PC-3 (cell line): Measurements from ENCODE around the gene CHRM4. TPM values are rescaled to one million over a fixed set of nuclear protein-coding genes. Genes with fewer than 3 reads are reported as not detected.

Experiments
- ATAC-seq: fragments of 200-7000 bp; cut with Tn5 transposase; 2 replicates; pipeline ENCODE4 v1.9.1; 2020; ENCODE audit warnings: mild to moderate bottlenecking, moderate library complexity
- BruUV-seq: library from RNA; stranded (reverse); fragments of 400-500 nt; replicated peaks from 2 replicates; lab custom pipeline; 2021; lab: Mats Ljungman, UMichigan
- CTCF ChIA-PET: fragments of 300-600 bp; sonication (Branson Sonifier 250); formaldehyde crosslinking; loops from one replicate; lab custom pipeline; 2022; ENCODE audit warnings: antibody characterized with exemption; lab: Charles Lee
- POLR2A ChIA-PET: fragments of 300-600 bp; sonication (Branson Sonifier 250); formaldehyde crosslinking; loops from one replicate; lab custom pipeline; 2022; ENCODE audit warnings: antibody characterized with exemption; ENCODE audit not compliant: unreplicated experiment; lab: Charles Lee
- DNase-seq: peaks from one replicate; pipeline ENCODE4 v3.0.0-alpha.2; 2015
- H2AFZ ChIP-seq: fragments of 300-600 bp; sonication (generic); 2 replicates; pipeline ENCODE4 v1.6.0; 2016; ENCODE audit warnings: antibody characterized with exemption, low read length
- H3F3A ChIP-seq: fragments of 300-600 bp; sonication (generic); one replicate; pipeline ENCODE4 v1.6.0; 2017; ENCODE audit warnings: antibody characterized with exemption, low read length, control low read depth, mild to moderate bottlenecking; ENCODE audit not compliant: unreplicated experiment
- H3K27ac ChIP-seq: fragments of 300-600 bp; sonication (generic); 2 replicates; pipeline ENCODE4 v1.5.1; 2016; ENCODE audit warnings: mild to moderate bottlenecking, low read length
- H3K27me3 ChIP-seq: fragments of 300-600 bp; sonication (generic); 2 replicates; pipeline ENCODE4 v1.6.1; 2016; ENCODE audit warnings: low read length, mixed read lengths
- H3K36me3 ChIP-seq: fragments of 300-600 bp; sonication (generic); 2 replicates; pipeline ENCODE4 v1.6.1; 2016; ENCODE audit warnings: low read depth, mixed run types, low read length, mixed read lengths
- H3K4me1 ChIP-seq: fragments of 300-600 bp; sonication (generic); 2 replicates; pipeline ENCODE4 v1.5.1; 2016; ENCODE audit warnings: low read length; ENCODE audit not compliant: insufficient read depth
- H3K4me2 ChIP-seq: fragments of 300-600 bp; sonication (generic); 2 replicates; pipeline ENCODE4 v1.6.0; 2016; ENCODE audit warnings: low read length
- H3K4me3 ChIP-seq: fragments of 300-600 bp; sonication (generic); 2 replicates; pipeline ENCODE4 v1.5.1; 2016; ENCODE audit warnings: mild to moderate bottlenecking, low read length, mixed read lengths
- H3K79me2 ChIP-seq: fragments of 300-600 bp; sonication (generic); 2 replicates; pipeline ENCODE4 v1.6.1; 2017; ENCODE audit warnings: low read length, mixed read lengths
- H3K9ac ChIP-seq: fragments of 300-600 bp; sonication (generic); 2 replicates; pipeline ENCODE4 v1.6.0; 2016; ENCODE audit warnings: mild to moderate bottlenecking, low read length
- H3K9me2 ChIP-seq: fragments of 300-600 bp; sonication (generic); replicated peaks from 2 replicates; pipeline ENCODE4 v1.6.1; 2016; ENCODE audit warnings: mixed run types, low read length, mixed read lengths
- H3K9me3 ChIP-seq: fragments of 300-600 bp; sonication (generic); 2 replicates; pipeline ENCODE4 v1.6.1; 2016; ENCODE audit warnings: low read length, mixed read lengths
- H4K20me1 ChIP-seq: fragments of 300-600 bp; sonication (generic); 2 replicates; pipeline ENCODE4 v1.6.1; 2016; ENCODE audit warnings: low read length, mixed read lengths
- EZH2 ChIP-seq: fragments of 300-600 bp; sonication (generic); IDR thresholded peaks from one replicate; pipeline ENCODE4 v1.6.1; 2017; ENCODE audit warnings: antibody characterized with exemption, mild to moderate bottlenecking, low read length; ENCODE audit not compliant: unreplicated experiment
- EZH2phosphoT487 ChIP-seq: fragments of 300-600 bp; sonication (generic); IDR thresholded peaks from 2 replicates; pipeline ENCODE4 v1.6.1; 2018; ENCODE audit warnings: mild to moderate bottlenecking, antibody characterized with exemption, low read length, borderline replicate concordance
- intact Hi-C: fragments of 100-400 bp; cut with micrococcal nuclease; formaldehyde crosslinking; loops from 2 replicates; pipeline ENCODE4 v1.9.0; 2023
- total RNA-seq: library from RNA; depleted of rRNA; stranded (reverse); fragments of >200 nt; gene quantifications from 2 replicates; pipeline ENCODE4 v1.2.3, GENCODE V29; 2014
- TF ChIP-seq, protein P1 (sequence below): fragments of 300-600 bp; sonication (generic); conservative IDR thresholded peaks from 2 replicates; pipeline ENCODE4 v1.5.1; 2017; ENCODE audit warnings: antibody characterized with exemption, low read depth, mild to moderate bottlenecking, low read length

The CHRM4 gene
- total RNA-seq, 1 experiment from 2014 or later: not detected

DNA sequence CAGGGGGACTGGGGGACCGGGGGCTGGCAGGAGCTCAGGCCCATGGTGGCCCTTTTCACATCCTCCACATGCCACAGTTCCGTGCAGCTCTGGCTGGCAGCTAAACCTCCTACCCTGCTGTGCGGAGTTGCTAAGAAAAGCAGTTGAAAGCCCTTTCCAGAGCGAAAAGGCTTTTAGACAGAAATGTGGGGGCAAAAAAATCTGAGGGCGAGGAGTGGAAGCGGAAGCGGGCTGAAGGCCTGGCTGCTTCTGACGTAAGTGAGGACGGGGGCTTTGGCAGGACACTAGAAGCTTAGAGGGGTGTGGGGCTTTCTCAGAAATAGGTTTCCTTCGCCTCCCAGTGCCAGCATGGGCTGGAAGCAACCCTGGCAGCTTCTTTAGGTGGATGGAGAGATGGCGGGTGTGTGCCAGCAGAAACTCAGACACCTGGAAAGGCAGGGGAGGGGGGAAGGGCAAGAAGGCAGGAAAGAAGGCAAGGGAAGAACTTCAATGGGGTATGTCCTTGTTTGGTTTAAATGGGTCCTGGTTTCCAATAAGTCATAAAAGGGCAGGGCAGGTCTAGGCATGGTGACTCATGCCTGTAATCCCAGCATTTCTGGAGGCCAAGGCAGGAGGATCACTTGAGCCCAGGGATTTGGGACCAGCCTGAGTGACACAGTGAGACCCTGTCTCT is 55.5 kb downstream of the CHRM4 start:
- Histone ChIP-seq H3K27me3 (peaks cover 2% of the 10 kb centered on the region; the same call in 1 of the 2 replicates), H3K4me1 (peaks cover 13% of the 10 kb centered on the region; the same call in 1 of the 2 replicates), H3K36me3 (no peaks in the 10 kb centered on the region), H3K4me2 (no peak overlapping the region), H3F3A (no peaks in the 10 kb centered on the region), H4K20me1 (no peaks in the 10 kb centered on the region), H3K79me2 (no peaks in the 10 kb centered on the region), H3K9me2 (no peaks in the 10 kb centered on the region), H3K4me3 (no peak overlapping the region), H3K9me3 (no peaks in the 10 kb centered on the region), H3K9ac (no peak overlapping the region), H3K27ac (no peak overlapping the region), H2AFZ (no peak overlapping the region)
- DNase-seq (peak; percentile 11), ATAC-seq (no peak; the same call in 1 of the 2 replicates)
- ChIA-PET POLR2A (no interaction called here), CTCF (no interaction called here)
- intact Hi-C loops: no loop called here
- BruUV-seq: no TSS peak
- TF ChIP-seq, protein P1, sequence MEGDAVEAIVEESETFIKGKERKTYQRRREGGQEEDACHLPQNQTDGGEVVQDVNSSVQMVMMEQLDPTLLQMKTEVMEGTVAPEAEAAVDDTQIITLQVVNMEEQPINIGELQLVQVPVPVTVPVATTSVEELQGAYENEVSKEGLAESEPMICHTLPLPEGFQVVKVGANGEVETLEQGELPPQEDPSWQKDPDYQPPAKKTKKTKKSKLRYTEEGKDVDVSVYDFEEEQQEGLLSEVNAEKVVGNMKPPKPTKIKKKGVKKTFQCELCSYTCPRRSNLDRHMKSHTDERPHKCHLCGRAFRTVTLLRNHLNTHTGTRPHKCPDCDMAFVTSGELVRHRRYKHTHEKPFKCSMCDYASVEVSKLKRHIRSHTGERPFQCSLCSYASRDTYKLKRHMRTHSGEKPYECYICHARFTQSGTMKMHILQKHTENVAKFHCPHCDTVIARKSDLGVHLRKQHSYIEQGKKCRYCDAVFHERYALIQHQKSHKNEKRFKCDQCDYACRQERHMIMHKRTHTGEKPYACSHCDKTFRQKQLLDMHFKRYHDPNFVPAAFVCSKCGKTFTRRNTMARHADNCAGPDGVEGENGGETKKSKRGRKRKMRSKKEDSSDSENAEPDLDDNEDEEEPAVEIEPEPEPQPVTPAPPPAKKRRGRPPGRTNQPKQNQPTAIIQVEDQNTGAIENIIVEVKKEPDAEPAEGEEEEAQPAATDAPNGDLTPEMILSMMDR: no peak
- no peak for TF ChIP-seq EZH2phosphoT487
- no peak for TF ChIP-seq EZH2

DNA sequence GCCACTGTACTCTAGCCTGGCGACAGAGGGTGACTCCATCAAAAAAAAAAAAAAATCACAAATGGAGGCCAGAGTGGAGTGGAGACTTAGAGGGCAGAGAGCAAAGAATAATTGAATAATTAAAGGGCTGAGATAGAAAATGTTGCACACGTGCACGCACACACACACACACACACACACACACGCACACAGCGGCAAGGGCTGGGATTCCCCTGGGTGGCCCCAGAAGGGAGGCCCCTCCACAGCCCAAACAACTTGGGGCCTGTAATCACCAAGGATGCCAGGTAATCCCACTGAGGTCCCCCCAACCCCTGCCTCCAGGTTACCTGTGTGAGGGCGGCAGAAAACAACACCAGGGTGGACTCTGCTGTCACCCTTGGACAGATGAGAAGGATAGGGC is 56.3 kb downstream of the CHRM4 start:
- Histone ChIP-seq H3K4me2 (no peak overlapping the region), H3K9me2 (no peaks in the 10 kb centered on the region), H3F3A (no peaks in the 10 kb centered on the region), H3K9ac (no peak overlapping the region), H3K27ac (no peak overlapping the region), H3K36me3 (no peaks in the 10 kb centered on the region), H3K4me3 (no peak overlapping the region), H3K4me1 (peaks cover 13% of the 10 kb centered on the region; the same call in 1 of the 2 replicates), H4K20me1 (no peaks in the 10 kb centered on the region), H2AFZ (no peak overlapping the region), H3K27me3 (peaks cover 9% of the 10 kb centered on the region), H3K9me3 (no peaks in the 10 kb centered on the region), H3K79me2 (no peaks in the 10 kb centered on the region)
- no peak for ATAC-seq
- no TSS peak for BruUV-seq
- TF ChIP-seq, protein P1: no peak
- TF ChIP-seq EZH2 (no peak), EZH2phosphoT487 (no peak)
- CTCF ChIA-PET: no interaction called here
- DNase-seq: no peak
- intact Hi-C loops: no loop called here
- POLR2A ChIA-PET: no interaction called here

DNA sequence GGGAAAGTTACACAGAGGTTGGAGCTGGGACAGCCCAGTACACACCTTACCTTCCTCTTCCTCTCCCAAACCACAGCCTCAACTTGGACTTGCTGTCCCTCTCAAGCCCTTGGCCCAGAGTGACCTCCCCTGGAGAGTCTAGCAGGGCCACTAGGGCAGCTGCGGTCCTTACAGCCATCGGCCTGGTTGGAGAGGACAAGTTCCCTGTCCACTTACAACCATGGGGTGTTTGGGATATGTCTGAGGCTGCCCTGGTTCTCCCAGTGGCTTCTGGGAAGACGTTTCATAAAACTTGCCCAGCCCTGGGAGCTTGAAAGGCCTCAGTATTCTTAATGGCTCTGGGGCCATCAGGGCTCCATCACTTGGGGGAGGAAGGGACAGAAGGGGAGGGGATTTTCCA is 57.4 kb downstream of the CHRM4 start:
- CTCF ChIA-PET: no interaction called here

More for the DNA sequence above, 57.4 kb downstream of the CHRM4 start:
- BruUV-seq: no TSS peak
- Histone ChIP-seq H3K9me3 (no peaks in the 10 kb centered on the region), H4K20me1 (no peaks in the 10 kb centered on the region), H2AFZ (no peak overlapping the region), H3K36me3 (no peaks in the 10 kb centered on the region), H3K4me3 (no peak overlapping the region), H3F3A (no peaks in the 10 kb centered on the region), H3K79me2 (no peaks in the 10 kb centered on the region), H3K9ac (no peak overlapping the region), H3K9me2 (no peaks in the 10 kb centered on the region), H3K4me2 (no peak overlapping the region), H3K27me3 (peaks cover 15% of the 10 kb centered on the region), H3K4me1 (peaks cover 8% of the 10 kb centered on the region; the same call in 1 of the 2 replicates), H3K27ac (no peak overlapping the region)
- no peak for ATAC-seq
- DNase-seq: no peak
- intact Hi-C loops: no loop called here
- POLR2A ChIA-PET: no interaction called here
- TF ChIP-seq, protein P1: no peak
- TF ChIP-seq EZH2phosphoT487 (no peak), EZH2 (no peak)
